ENCODE data around the gene MINDY4B.

MINDY4B gene

GRCh38 chr3:150906461-150906860, 1.2 kb upstream of the MINDY4B start:
- ChIA-PET CTCF (no interaction called here), POLR2A (no interaction called here)
- DNase-seq (ENCODE audit: extremely low spot score): no peak
- no peak for TF ChIP-seq CTCF (IDR thresholded peaks at IDR 0.05; ENCODE audit: control extremely low read depth, extremely low read depth, low read depth, missing control alignments)

GRCh38 chr3:150905746-150906145, 507 bp upstream of the MINDY4B start:
- no peak for DNase-seq (ENCODE audit: extremely low spot score)
- ChIA-PET POLR2A (no interaction called here), CTCF (interaction anchor here (2.2 kb wide), 1 partner anchor 20 kb away, joined by 5 read pairs; no protein-coding TSS in a partner anchor)
- no peak for TF ChIP-seq CTCF (IDR thresholded peaks at IDR 0.05; ENCODE audit: control extremely low read depth, extremely low read depth, low read depth, missing control alignments)

- POLR2A ChIA-PET: no interaction called here
- CTCF ChIA-PET: interaction anchor here (1.2 to 1.7 kb wide), 2 partner anchors 10 to 15 kb away, joined by 4 read pairs; no protein-coding TSS in a partner anchor
- no peak for TF ChIP-seq CTCF (IDR thresholded peaks at IDR 0.05; ENCODE audit: control extremely low read depth, extremely low read depth, low read depth, missing control alignments)
- no peak for DNase-seq (ENCODE audit: extremely low spot score)
Measured at GRCh38 chr3:150902988-150903387, 2.3 kb downstream of the MINDY4B start.

- TF ChIP-seq CTCF (IDR thresholded peaks at IDR 0.05; ENCODE audit: control extremely low read depth, extremely low read depth, low read depth, missing control alignments): no peak
- POLR2A ChIA-PET: no interaction called here
- CTCF ChIA-PET: interaction anchor here (1.0 to 1.7 kb wide), 2 partner anchors 9 to 166 kb away, joined by 3 to 4 read pairs; no protein-coding TSS in a partner anchor
- no peak for DNase-seq (ENCODE audit: extremely low spot score)
Measured at GRCh38 chr3:150901793-150902192, 3.4 kb downstream of the MINDY4B start.

- ChIA-PET POLR2A (no interaction called here), CTCF (interaction anchor here (0.9 to 1.5 kb wide), 2 partner anchors 9 to 12 kb away, joined by 4 read pairs; no protein-coding TSS in a partner anchor)
- DNase-seq (ENCODE audit: extremely low spot score): no peak
- TF ChIP-seq CTCF (IDR thresholded peaks at IDR 0.05; ENCODE audit: control extremely low read depth, extremely low read depth, low read depth, missing control alignments): no peak
Measured at GRCh38 chr3:150899141-150899540, 6.1 kb downstream of the MINDY4B start.

GRCh38 chr3:150898046-150898754, 7.0 kb downstream of the MINDY4B start:
- CTCF ChIA-PET: interaction anchor here (0.9 to 1.2 kb wide), 2 partner anchors 8 to 176 kb away, joined by 4 read pairs; no protein-coding TSS in a partner anchor
- POLR2A ChIA-PET: no interaction called here

More at GRCh38 chr3:150898046-150898754, 7.0 kb downstream of the MINDY4B start:
- no peak for TF ChIP-seq CTCF (IDR thresholded peaks at IDR 0.05; ENCODE audit: control extremely low read depth, extremely low read depth, low read depth, missing control alignments)
- no peak for DNase-seq (ENCODE audit: extremely low spot score)
